ENCODE measurements around the gene INTS11. TPM values are rescaled to one million over a fixed set of nuclear protein-coding genes. Genes with fewer than 3 reads are reported as not detected.

Gene INTS11
- total and polyA plus RNA-seq, 2 of the 13 experiments (the other 11 are each of a cell fraction or from before 2014, with no cell fraction given), result 52.8 to 94.8 TPM

DNA sequence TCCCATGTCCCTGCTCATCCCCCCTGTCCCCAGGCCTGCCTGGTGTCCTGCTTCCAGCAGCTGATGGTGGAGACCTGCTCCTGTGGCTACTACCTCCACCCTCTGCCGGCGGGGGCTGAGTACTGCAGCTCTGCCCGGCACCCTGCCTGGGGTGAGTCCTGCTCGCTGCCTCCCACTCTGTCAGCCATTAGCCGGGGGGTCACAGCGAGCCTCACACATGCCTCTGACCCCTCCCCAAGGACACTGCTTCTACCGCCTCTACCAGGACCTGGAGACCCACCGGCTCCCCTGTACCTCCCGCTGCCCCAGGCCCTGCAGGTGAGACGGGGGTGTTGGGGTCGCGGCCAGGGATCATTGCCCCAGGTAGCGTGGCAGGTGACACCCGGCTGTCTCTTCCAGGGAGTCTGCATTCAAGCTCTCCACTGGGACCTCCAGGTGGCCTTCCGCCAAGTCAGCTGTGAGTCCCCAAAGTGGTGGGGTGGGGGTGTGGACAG lies 34.2 kb downstream of the INTS11 start (continued):
- TF ChIP-seq, protein P1, sequence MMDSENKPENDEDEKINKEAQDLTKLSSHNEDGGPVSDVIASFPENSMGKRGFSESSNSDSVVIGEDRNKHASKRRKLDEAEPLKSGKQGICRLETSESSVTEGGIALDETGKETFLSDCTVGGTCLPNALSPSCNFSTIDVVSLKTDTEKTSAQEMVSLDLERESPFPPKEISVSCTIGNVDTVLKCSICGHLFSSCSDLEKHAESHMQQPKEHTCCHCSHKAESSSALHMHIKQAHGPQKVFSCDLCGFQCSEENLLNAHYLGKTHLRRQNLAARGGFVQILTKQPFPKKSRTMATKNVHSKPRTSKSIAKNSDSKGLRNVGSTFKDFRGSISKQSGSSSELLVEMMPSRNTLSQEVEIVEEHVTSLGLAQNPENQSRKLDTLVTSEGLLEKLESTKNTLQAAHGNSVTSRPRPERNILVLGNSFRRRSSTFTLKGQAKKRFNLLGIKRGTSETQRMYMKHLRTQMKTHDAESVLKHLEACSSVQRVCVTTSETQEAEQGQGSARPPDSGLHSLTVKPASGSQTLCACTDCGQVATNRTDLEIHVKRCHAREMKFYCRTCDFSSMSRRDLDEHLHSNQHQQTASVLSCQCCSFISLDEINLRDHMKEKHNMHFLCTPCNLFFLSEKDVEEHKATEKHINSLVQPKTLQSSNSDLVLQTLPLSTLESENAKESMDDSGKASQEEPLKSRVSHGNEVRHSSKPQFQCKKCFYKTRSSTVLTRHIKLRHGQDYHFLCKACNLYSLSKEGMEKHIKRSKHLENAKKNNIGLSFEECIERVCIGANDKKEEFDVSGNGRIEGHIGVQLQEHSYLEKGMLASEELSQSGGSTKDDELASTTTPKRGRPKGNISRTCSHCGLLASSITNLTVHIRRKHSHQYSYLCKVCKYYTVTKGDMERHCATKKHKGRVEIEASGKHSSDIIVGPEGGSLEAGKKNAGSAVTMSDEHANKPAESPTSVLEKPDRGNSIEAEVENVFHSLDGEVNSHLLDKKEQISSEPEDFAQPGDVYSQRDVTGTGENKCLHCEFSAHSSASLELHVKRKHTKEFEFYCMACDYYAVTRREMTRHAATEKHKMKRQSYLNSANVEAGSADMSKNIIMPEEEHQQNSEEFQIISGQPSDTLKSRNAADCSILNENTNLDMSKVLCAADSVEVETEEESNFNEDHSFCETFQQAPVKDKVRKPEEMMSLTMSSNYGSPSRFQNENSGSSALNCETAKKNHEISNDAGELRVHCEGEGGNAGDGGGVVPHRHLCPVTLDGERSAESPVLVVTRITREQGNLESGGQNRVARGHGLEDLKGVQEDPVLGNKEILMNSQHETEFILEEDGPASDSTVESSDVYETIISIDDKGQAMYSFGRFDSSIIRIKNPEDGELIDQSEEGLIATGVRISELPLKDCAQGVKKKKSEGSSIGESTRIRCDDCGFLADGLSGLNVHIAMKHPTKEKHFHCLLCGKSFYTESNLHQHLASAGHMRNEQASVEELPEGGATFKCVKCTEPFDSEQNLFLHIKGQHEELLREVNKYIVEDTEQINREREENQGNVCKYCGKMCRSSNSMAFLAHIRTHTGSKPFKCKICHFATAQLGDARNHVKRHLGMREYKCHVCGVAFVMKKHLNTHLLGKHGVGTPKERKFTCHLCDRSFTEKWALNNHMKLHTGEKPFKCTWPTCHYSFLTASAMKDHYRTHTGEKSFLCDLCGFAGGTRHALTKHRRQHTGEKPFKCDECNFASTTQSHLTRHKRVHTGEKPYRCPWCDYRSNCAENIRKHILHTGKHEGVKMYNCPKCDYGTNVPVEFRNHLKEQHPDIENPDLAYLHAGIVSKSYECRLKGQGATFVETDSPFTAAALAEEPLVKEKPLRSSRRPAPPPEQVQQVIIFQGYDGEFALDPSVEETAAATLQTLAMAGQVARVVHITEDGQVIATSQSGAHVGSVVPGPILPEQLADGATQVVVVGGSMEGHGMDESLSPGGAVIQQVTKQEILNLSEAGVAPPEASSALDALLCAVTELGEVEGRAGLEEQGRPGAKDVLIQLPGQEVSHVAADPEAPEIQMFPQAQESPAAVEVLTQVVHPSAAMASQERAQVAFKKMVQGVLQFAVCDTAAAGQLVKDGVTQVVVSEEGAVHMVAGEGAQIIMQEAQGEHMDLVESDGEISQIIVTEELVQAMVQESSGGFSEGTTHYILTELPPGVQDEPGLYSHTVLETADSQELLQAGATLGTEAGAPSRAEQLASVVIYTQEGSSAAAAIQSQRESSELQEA (CRISPR knock-in tag; IDR thresholded peaks at IDR 0.05; ENCODE audit: not compliant biosample characterization), result no peak
- TF ChIP-seq LRRFIP1 (CRISPR knock-in tag; conservative IDR thresholded peaks at IDR 0.05) (no peak), SRSF1 (optimal IDR thresholded peaks at IDR 0.05; ENCODE audit: low read depth, low read length) (peak; percentile 30), SMYD3 (CRISPR knock-in tag; IDR thresholded peaks at IDR 0.05) (no peak), ZBTB20 (CRISPR knock-in tag; IDR thresholded peaks at IDR 0.05; ENCODE audit: borderline replicate concordance, low read depth) (no peak), MTA3 (CRISPR knock-in tag; IDR thresholded peaks at IDR 0.05) (no peak), ZNF569 (CRISPR knock-in tag; IDR thresholded peaks at IDR 0.05; ENCODE audit: borderline replicate concordance) (no peak), ZNF138 (CRISPR knock-in tag; IDR thresholded peaks at IDR 0.05; ENCODE audit: low read depth) (no peak), E2F5 (CRISPR knock-in tag; conservative IDR thresholded peaks at IDR 0.05) (no peak), ZFY (CRISPR knock-in tag; IDR thresholded peaks at IDR 0.05) (peak; percentile 18; the same call in 1 of the 2 replicates), ZNF343 (CRISPR knock-in tag; IDR thresholded peaks at IDR 0.05) (no peak), RFX1 (IDR thresholded peaks at IDR 0.05) (no peak), CBX5 (CRISPR knock-in tag; IDR thresholded peaks at IDR 0.05; ENCODE audit: borderline replicate concordance) (no peak), FIP1L1 (IDR thresholded peaks at IDR 0.05; ENCODE audit: borderline replicate concordance, insufficient read depth, low read depth, low read length) (no peak)
- TF ChIP-seq, protein P2, sequence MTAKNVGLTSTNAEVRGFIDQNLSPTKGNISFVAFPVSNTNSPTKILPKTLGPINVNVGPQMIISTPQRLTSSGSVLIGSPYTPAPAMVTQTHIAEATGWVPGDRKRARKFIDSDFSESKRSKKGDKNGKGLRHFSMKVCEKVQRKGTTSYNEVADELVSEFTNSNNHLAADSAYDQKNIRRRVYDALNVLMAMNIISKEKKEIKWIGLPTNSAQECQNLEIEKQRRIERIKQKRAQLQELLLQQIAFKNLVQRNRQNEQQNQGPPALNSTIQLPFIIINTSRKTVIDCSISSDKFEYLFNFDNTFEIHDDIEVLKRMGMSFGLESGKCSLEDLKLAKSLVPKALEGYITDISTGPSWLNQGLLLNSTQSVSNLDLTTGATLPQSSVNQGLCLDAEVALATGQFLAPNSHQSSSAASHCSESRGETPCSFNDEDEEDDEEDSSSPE (CRISPR knock-in tag; IDR thresholded peaks at IDR 0.05), result no peak
- TF ChIP-seq, protein P3, sequence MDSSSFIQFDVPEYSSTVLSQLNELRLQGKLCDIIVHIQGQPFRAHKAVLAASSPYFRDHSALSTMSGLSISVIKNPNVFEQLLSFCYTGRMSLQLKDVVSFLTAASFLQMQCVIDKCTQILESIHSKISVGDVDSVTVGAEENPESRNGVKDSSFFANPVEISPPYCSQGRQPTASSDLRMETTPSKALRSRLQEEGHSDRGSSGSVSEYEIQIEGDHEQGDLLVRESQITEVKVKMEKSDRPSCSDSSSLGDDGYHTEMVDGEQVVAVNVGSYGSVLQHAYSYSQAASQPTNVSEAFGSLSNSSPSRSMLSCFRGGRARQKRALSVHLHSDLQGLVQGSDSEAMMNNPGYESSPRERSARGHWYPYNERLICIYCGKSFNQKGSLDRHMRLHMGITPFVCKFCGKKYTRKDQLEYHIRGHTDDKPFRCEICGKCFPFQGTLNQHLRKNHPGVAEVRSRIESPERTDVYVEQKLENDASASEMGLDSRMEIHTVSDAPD (CRISPR knock-in tag; IDR thresholded peaks at IDR 0.05), result no peak
